Upper lobe of left lung (tissue), 4 donors: Measurements from ENCODE around the gene TEX22.

ENCODE experiments used
- CTCF ChIP-seq, 6 experiments: fragments of 450-650 bp in 4 of 6; fragments of 200-600 bp in 2 of 6; sonication (generic) in 2 of 6; IDR thresholded peaks; one replicate each; pipeline ENCODE4 v1.5.1; 2016 to 2019; ENCODE audit warnings: antibody characterized with exemption in 6 of 6
- EP300 ChIP-seq, 4 donors: sonication (generic); formaldehyde crosslinking; IDR thresholded peaks; one replicate each; pipeline ENCODE4 v1.5.1; 2017; ENCODE audit warnings: antibody characterized with exemption in 4 of 4, control low read depth in 2 of 4
- POLR2A ChIP-seq, 4 donors: fragments of 450-650 bp; IDR thresholded peaks; one replicate each; pipeline ENCODE4 v1.5.1; 2016 to 2017; ENCODE audit warnings: antibody characterized with exemption in 4 of 4, mild to moderate bottlenecking in 2 of 4

DNA sequence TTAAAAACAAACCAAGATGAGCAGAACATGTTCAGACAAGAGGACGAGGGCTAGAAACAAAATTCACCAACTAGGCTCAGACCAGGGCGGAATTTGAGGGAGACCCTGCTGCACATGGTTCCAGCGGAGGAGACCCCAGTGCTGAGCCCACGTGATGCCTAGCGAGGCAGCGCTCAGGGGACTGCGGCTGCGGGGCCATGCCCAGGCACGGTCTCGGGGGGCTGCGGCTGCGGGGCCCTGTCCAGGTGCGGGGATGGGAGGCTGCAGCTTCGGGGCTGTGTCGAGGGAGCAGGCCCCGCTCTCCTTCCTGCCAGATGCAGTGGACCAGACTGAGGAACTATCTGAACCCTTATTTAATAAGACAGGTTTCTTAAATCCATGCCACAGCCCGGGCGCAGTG, 63.6 kb downstream of the TEX22 start:
- no peak for TF ChIP-seq CTCF (IDR thresholded peaks at IDR 0.05)
- no peak for TF ChIP-seq EP300 (IDR thresholded peaks at IDR 0.05)
- no peak for TF ChIP-seq POLR2A (IDR thresholded peaks at IDR 0.05)
